PC-3 (cell line): ENCODE results near the gene PELI1. TPM values are rescaled to one million over a fixed set of nuclear protein-coding genes. Genes with fewer than 3 reads are reported as not detected.

Experiments
- ATAC-seq: fragments of 200-7000 bp; cut with Tn5 transposase; 2 replicates; pipeline ENCODE4 v1.9.1; 2020; ENCODE audit warnings: mild to moderate bottlenecking, moderate library complexity
- BruUV-seq: library from RNA; stranded (reverse); fragments of 400-500 nt; replicated peaks from 2 replicates; lab custom pipeline; 2021; lab: Mats Ljungman, UMichigan
- CTCF ChIA-PET: fragments of 300-600 bp; sonication (Branson Sonifier 250); formaldehyde crosslinking; loops from one replicate; lab custom pipeline; 2022; ENCODE audit warnings: antibody characterized with exemption; lab: Charles Lee
- POLR2A ChIA-PET: fragments of 300-600 bp; sonication (Branson Sonifier 250); formaldehyde crosslinking; loops from one replicate; lab custom pipeline; 2022; ENCODE audit warnings: antibody characterized with exemption; ENCODE audit not compliant: unreplicated experiment; lab: Charles Lee
- DNase-seq: peaks from one replicate; pipeline ENCODE4 v3.0.0-alpha.2; 2015
- H2AFZ ChIP-seq: fragments of 300-600 bp; sonication (generic); 2 replicates; pipeline ENCODE4 v1.6.0; 2016; ENCODE audit warnings: antibody characterized with exemption, low read length
- H3F3A ChIP-seq: fragments of 300-600 bp; sonication (generic); one replicate; pipeline ENCODE4 v1.6.0; 2017; ENCODE audit warnings: antibody characterized with exemption, low read length, control low read depth, mild to moderate bottlenecking; ENCODE audit not compliant: unreplicated experiment
- H3K27ac ChIP-seq: fragments of 300-600 bp; sonication (generic); 2 replicates; pipeline ENCODE4 v1.5.1; 2016; ENCODE audit warnings: mild to moderate bottlenecking, low read length
- H3K27me3 ChIP-seq: fragments of 300-600 bp; sonication (generic); 2 replicates; pipeline ENCODE4 v1.6.1; 2016; ENCODE audit warnings: low read length, mixed read lengths
- H3K36me3 ChIP-seq: fragments of 300-600 bp; sonication (generic); 2 replicates; pipeline ENCODE4 v1.6.1; 2016; ENCODE audit warnings: low read depth, mixed run types, low read length, mixed read lengths
- H3K4me1 ChIP-seq: fragments of 300-600 bp; sonication (generic); 2 replicates; pipeline ENCODE4 v1.5.1; 2016; ENCODE audit warnings: low read length; ENCODE audit not compliant: insufficient read depth
- H3K4me2 ChIP-seq: fragments of 300-600 bp; sonication (generic); 2 replicates; pipeline ENCODE4 v1.6.0; 2016; ENCODE audit warnings: low read length
- H3K4me3 ChIP-seq: fragments of 300-600 bp; sonication (generic); 2 replicates; pipeline ENCODE4 v1.5.1; 2016; ENCODE audit warnings: mild to moderate bottlenecking, low read length, mixed read lengths
- H3K79me2 ChIP-seq: fragments of 300-600 bp; sonication (generic); 2 replicates; pipeline ENCODE4 v1.6.1; 2017; ENCODE audit warnings: low read length, mixed read lengths
- H3K9ac ChIP-seq: fragments of 300-600 bp; sonication (generic); 2 replicates; pipeline ENCODE4 v1.6.0; 2016; ENCODE audit warnings: mild to moderate bottlenecking, low read length
- H3K9me2 ChIP-seq: fragments of 300-600 bp; sonication (generic); replicated peaks from 2 replicates; pipeline ENCODE4 v1.6.1; 2016; ENCODE audit warnings: mixed run types, low read length, mixed read lengths
- H3K9me3 ChIP-seq: fragments of 300-600 bp; sonication (generic); 2 replicates; pipeline ENCODE4 v1.6.1; 2016; ENCODE audit warnings: low read length, mixed read lengths
- H4K20me1 ChIP-seq: fragments of 300-600 bp; sonication (generic); 2 replicates; pipeline ENCODE4 v1.6.1; 2016; ENCODE audit warnings: low read length, mixed read lengths
- CTCF ChIP-seq: fragments of 300-600 bp; sonication (generic); conservative IDR thresholded peaks from 2 replicates; pipeline ENCODE4 v1.5.1; 2017; ENCODE audit warnings: antibody characterized with exemption, low read depth, mild to moderate bottlenecking, low read length
- EZH2 ChIP-seq: fragments of 300-600 bp; sonication (generic); IDR thresholded peaks from one replicate; pipeline ENCODE4 v1.6.1; 2017; ENCODE audit warnings: antibody characterized with exemption, mild to moderate bottlenecking, low read length; ENCODE audit not compliant: unreplicated experiment
- EZH2phosphoT487 ChIP-seq: fragments of 300-600 bp; sonication (generic); IDR thresholded peaks from 2 replicates; pipeline ENCODE4 v1.6.1; 2018; ENCODE audit warnings: mild to moderate bottlenecking, antibody characterized with exemption, low read length, borderline replicate concordance
- intact Hi-C: fragments of 100-400 bp; cut with micrococcal nuclease; formaldehyde crosslinking; loops from 2 replicates; pipeline ENCODE4 v1.9.0; 2023
- total RNA-seq: library from RNA; depleted of rRNA; stranded (reverse); fragments of >200 nt; gene quantifications from 2 replicates; pipeline ENCODE4 v1.2.3, GENCODE V29; 2014

Gene PELI1
- total RNA-seq, 1 experiment from 2014 or later, result 5.6 TPM

GRCh38 chr2:64086347-64087082 lies 57.7 kb downstream of the PELI1 start:
- H3K36me3 ChIP-seq, result no peaks in the 10 kb centered on the region
- intact Hi-C loops, result no loop called here
- CTCF ChIA-PET, result no interaction called here
- H3K4me2 ChIP-seq, result no peak overlapping the region
- no peaks in the 10 kb centered on the region for H4K20me1 ChIP-seq
- H3K79me2 ChIP-seq, result no peaks in the 10 kb centered on the region
- POLR2A ChIA-PET, result no interaction called here
- no peaks in the 10 kb centered on the region for H3F3A ChIP-seq
- H3K4me3 ChIP-seq, result no peak overlapping the region
- BruUV-seq, result no TSS peak
- TF ChIP-seq EZH2phosphoT487 (no peak), EZH2 (no peak), CTCF (no peak)
- H3K27me3 ChIP-seq, result no peaks in the 10 kb centered on the region
- H3K4me1 ChIP-seq, result no peaks in the 10 kb centered on the region
- no peaks in the 10 kb centered on the region for H3K9me3 ChIP-seq
- no peak overlapping the region for H3K9ac ChIP-seq
- no peak overlapping the region for H3K27ac ChIP-seq
- ATAC-seq (peak; percentile 35; the same call in 1 of the 2 replicates), DNase-seq (no peak)
- no peaks in the 10 kb centered on the region for H3K9me2 ChIP-seq
- no peak overlapping the region for H2AFZ ChIP-seq

- BruUV-seq, result no TSS peak
- Histone ChIP-seq H3K4me2 (no peak overlapping the region), H3K27ac (no peak overlapping the region), H3K9ac (no peak overlapping the region), H3K4me3 (no peak overlapping the region), H3K4me1 (no peaks in the 10 kb centered on the region), H4K20me1 (no peaks in the 10 kb centered on the region), H3K9me3 (no peaks in the 10 kb centered on the region), H3K36me3 (no peaks in the 10 kb centered on the region), H3F3A (no peaks in the 10 kb centered on the region), H3K9me2 (no peaks in the 10 kb centered on the region), H2AFZ (no peak overlapping the region), H3K79me2 (no peaks in the 10 kb centered on the region), H3K27me3 (no peaks in the 10 kb centered on the region)
- intact Hi-C loops, result no loop called here
- ATAC-seq (no peak), DNase-seq (no peak)
- TF ChIP-seq CTCF (no peak), EZH2 (no peak), EZH2phosphoT487 (no peak)
- CTCF ChIA-PET, result no interaction called here
- POLR2A ChIA-PET, result no interaction called here
These were observed 58.3 kb downstream of the PELI1 start for GRCh38 chr2:64085936-64086335.

GRCh38 chr2:64081046-64081445 lies 63.2 kb downstream of the PELI1 start:
- BruUV-seq, result no TSS peak
- DNase-seq, result no peak
- no peak for ATAC-seq
- TF ChIP-seq EZH2 (no peak), CTCF (no peak), EZH2phosphoT487 (no peak)
- no peak overlapping the region for H3K4me2 ChIP-seq
- no peaks in the 10 kb centered on the region for H3K4me1 ChIP-seq
- H3K9me2 ChIP-seq, result no peaks in the 10 kb centered on the region
- intact Hi-C loops, result no loop called here
- no peaks in the 10 kb centered on the region for H3K79me2 ChIP-seq
- H3K27ac ChIP-seq, result no peak overlapping the region
- no peaks in the 10 kb centered on the region for H3K36me3 ChIP-seq
- H4K20me1 ChIP-seq, result no peaks in the 10 kb centered on the region
- ChIA-PET POLR2A (no interaction called here), CTCF (no interaction called here)
- no peaks in the 10 kb centered on the region for H3F3A ChIP-seq
- no peaks in the 10 kb centered on the region for H3K27me3 ChIP-seq
- no peak overlapping the region for H3K9ac ChIP-seq
- H3K4me3 ChIP-seq, result no peak overlapping the region
- H2AFZ ChIP-seq, result no peak overlapping the region
- no peaks in the 10 kb centered on the region for H3K9me3 ChIP-seq
